Activated CD8-positive, alpha-beta memory T cell treated with anti-CD3 and anti-CD28 coated beads for 1 hour (primary cell): Measurements from ENCODE around the gene MUCL3.
"Not testable (repeated sequence)": the region's sequence is repeated elsewhere in the genome, so short reads cannot be mapped to it uniquely, and the experiment has no call there.

Source experiments
- DNase-seq, 2 donors: peaks; one replicate each; pipeline ENCODE4 v3.0.0-alpha.2; 2020; ENCODE audit warnings: low read depth in 1 of 2; ENCODE audit errors: extremely low read depth in 1 of 2

MUCL3 gene

DNA sequence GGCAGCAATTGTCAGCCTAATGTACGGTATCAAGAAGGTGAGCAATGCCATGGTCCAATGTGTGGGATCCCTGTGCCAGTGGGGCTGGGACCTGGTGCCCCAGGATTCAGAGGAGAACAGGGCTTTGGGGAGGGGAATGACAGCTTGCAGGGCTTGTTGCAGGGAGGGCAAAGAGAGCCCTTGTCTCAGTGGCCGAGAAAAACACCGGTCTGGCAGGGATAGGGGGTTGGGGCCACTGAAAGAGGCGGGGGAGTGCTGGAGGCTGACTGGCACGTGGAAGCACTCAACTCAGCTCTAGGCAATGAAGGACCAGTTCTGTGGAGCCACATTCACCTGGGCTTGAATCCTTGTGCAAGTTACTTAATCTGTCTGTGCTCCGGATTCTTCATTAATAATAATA is 3.5 kb upstream of the MUCL3 start:
- DNase-seq: no peak

DNA sequence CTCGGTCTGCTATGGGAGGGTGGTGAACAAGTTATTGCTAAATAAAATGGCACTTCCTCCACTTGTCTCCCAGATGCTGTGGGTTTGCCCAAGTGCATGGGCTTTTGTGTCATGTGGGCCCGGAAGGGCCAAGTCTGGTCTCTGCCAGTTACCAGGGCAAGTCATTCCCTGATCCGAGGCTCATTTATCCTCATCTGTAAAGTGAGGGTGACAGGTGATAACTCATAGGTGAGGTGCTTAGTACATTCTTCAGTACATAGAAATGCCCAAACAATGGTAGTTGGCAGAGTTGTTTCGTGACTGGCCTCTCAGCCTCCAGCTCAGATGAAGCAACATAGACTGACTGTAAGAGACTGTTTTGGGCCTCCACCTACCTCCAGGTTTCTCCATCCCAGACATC is 2.0 kb upstream of the MUCL3 start:
- DNase-seq: no peak

DNA sequence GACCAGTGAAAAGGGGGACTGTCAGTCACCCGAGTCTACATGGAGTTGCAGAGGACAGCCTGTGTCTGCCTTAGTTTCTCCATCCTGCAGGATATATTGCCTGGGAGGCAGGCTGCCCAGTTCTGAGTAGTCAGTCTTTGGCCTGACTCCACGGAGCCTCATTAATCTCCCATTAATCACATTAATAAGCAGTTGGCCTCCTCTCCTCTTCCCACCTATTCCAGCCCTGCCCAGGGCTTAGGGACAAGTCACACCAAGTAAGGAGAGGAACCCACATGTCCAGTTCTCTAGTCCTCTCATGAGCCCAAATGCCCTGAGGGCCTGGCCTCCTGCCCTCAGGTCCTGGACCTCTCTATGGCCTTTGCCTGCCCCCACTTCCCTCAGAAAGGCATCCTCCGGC is 1.3 kb upstream of the MUCL3 start:
- DNase-seq: no peak

DNA sequence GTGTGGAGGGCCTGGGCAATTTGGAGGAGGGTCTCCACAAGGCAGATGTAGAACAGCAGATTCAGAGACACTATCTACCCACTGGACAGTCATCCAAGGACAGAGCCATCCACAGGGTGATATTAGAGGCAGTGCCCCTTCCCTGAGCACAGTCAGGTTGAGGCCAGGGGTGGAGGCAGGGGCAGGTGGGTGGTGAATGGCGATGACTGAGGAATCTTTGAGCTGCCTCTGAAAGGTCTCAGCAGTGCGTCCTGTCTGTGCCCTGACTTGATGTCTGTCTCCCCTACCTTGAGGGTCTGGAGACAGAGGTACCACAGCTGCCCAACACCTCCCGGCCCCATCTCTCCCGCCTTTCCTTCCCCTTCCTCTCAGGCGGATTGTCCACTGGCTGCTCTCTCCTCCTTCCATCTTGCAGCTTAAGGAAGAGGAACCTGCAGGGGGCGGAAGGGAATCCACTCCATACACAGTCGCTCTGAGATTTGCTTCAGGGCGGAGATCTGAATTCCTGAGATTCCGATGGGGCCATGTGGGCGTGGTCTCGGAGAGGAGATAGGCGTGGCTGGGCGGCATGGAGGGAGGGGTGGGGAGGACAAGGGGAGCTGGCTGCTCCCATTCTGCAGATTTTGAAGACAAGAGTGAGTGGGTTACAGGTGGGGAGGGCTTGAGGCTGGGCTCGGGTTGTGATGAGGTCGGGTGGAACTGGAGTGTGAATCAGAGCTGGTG is 1.7 kb downstream of the MUCL3 start:
- DNase-seq: no peak

DNA sequence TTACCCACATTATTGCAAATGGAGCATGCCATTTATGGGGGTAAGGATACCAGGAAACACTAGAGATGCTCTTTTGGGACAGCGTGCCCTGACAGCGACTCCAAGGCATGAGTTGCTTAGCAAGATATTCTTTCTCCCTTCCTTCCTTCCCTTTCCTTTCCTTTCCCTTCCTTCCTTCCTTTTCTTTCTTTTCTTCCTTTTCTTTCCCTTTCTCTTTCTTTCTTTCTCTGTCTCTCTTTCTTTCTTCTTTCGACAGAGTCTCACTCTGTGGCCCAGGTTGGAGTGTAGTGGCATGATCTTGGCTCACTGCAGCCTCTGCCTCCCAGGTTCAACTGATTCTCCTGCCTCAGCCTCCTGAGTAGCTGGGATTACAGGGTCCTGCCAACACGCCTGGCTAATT is 3.3 kb downstream of the MUCL3 start:
- no peak for DNase-seq

DNA sequence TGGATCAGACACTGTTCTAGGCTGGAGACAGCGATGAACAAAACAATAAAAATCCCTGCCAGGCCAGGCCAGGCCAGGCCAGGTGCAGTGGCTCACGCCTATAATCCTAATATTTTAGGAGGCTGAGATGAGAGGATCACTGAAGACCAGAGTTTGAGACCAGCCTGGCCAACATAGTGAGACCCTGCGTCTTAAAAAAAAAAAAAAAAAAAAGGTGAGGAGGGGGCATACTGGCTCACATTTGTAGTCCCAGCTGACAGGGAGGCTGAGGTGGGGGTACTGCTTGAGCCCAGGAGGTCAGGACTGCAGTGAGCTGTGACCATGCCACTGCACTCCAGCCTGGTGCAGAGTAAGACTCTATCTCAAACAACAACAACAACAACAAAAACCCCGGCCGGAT is 4.5 kb downstream of the MUCL3 start:
- no peak for DNase-seq

DNA sequence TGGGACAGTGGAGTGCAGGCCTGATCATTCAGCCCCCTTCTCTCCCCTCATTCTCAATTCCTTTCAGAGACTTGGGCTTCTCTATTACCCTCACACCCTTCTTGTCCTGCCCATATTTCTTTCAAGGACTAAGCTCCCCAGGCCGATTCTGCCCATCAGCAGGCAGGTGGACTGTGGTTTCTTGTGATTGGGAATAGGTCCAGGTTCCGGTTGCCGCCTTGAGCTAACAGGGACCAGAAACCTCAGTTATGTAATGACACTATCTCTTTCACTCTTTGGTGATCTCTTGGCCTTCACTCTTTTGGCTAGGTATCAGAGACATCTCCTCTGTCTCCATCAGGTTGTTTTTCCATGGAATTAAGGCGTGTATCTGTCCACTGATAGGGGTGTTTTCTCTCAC is 6.5 kb downstream of the MUCL3 start:
- no peak for DNase-seq

DNA sequence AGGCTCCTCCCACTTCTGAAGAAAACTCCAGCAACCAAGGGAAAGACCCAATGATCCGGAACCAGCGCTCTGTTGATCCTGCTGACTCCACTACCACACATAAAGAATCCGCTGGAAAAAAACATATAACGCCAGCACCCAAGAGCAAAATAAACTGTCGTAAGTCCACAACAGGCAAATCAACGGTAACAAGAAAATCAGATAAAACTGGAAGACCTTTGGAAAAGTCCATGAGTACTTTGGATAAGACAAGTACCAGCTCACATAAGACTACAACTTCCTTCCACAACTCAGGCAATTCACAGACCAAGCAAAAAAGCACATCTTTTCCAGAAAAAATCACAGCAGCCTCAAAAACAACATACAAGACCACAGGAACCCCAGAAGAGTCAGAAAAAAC is 8.0 kb downstream of the MUCL3 start:
- DNase-seq: no peak

DNA sequence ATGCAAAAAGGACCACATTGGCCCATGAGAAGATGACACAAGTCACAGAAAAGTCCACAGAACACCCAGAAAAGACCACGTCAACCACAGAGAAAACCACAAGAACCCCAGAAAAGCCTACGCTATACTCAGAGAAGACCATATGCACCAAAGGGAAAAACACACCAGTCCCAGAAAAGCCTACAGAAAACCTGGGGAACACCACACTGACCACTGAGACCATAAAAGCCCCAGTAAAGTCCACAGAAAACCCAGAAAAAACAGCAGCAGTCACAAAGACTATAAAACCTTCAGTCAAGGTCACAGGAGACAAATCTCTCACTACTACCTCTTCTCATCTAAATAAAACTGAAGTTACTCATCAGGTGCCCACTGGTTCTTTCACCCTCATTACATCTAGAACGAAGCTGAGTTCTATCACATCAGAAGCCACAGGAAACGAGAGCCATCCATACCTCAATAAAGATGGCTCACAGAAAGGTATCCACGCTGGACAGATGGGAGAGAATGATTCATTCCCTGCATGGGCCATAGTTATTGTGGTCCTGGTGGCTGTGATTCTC is 11.2 kb downstream of the MUCL3 start:
- DNase-seq: no peak

DNA sequence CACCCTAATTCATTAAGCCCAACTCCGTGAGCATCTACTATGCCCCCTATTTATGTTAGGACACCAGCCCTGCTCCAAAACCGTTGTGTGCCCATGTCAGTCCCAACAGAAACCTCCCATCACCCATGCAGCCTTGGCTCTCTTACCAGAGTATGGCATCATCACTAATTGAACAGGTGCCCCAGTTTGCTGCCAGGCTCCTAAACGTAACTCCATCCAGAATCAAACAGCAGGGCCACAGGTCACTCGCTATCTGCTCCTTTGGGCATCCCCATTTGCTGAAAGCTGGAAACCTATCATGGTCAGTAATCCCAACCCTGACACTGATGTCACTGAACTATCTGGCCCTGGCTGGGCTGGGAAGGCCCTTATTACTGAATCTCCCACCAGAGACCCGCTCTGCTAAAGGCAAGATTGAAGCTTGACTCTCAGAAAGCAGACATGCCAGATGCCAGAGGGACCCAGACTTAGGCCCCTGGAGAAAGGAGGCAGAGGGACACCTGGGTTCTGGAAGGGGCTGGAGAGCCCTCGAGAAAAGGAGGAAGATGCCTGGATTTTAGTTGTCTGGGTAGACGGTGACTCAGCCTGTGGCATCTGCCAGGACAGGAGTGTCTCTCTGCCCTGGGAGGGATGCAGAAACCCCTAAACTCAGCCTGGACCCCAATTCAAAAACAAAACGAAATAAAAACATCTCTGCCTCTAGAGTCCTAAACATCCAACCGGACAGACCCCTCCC is 14.0 kb downstream of the MUCL3 start:
- no peak for DNase-seq

DNA sequence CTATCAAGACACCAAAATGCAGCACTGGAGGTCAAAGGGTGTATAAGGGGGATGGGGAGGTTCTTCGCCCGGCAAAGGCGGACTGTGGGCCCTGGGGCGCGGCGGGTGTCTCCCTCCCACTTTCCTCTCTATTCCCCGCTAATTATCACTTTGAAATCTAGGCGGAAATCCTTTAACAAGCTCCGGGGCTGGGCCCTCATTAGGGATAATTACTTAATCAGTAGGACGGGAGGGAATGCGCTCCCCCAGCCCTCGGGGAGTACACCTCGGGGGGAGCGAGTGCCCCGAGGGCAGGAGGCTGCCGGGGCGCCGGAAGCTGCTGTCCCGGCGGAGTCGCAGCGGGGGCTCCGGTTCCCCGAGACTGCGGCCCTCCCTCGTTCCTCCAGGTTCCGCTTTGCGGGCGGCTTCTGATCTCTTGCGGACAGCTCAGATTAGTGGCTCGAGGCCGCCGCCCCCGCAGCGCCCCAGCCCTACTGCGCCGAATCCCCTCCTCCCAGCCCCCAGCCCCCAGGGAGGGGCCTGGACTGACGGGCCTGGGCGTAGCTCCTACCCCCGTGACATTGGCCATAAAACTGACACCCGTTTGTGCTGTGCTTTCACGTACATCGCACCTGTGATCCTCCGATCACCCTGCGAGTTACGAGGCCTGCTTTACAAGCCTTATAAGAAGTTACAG is 14.7 kb downstream of the MUCL3 start:
- DNase-seq: peak; percentile 25 to 58

DNA sequence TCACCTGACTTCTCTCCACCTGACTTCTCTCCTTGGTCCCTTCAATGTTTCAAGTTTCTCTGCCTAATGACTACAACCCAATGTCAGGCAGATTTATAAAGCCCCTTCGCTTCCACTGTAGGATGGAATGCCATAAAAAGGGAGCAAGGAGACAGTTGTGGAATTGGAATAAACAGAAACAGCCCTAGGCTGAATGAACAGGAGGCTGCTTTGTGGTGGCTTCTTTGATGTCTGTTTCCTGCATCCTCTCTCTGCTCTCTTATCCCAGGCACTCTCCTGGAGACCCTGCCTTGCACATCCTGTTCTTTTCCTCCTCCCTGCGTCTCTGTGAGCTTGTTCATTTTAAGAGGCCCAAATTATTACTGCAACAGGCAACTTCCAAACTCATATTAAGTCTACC is 16.9 kb downstream of the MUCL3 start:
- DNase-seq: no peak

DNA sequence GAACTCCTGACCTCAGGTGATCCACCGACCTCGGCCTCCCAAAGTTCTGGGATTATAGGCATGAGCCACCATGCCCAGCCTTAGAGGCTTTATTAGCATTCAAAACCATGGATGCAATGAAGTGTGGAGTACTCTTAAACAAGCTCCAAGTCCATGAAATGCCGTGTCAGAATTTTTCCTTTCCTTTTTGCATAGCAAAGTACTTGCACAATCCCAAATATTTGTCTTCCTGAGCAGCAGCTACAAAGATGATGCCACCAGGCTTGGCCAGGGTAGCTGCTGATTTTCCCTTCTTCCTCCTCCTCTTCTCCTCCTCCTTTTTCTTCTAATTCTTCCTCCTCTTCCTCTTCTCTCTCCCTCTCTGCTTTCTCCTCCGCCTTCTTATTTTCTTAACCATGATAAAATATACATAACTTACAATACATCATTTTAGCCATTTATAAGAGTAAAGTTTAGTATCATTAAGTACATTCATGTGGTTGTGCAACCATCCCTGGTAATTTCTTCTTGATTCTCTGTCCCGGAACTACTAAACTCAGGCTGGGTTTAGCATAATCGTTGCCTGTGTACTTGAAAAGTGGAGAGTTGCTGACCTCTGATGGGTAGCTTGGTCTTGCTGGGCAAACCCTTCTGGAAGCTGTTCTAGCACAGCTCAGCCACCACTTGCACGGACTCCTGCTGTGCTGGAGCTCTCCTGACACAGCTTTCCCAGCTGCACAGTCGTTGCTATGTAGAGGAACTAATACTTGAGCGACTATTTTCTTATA is 20.3 kb downstream of the MUCL3 start:
- no peak for DNase-seq

DNA sequence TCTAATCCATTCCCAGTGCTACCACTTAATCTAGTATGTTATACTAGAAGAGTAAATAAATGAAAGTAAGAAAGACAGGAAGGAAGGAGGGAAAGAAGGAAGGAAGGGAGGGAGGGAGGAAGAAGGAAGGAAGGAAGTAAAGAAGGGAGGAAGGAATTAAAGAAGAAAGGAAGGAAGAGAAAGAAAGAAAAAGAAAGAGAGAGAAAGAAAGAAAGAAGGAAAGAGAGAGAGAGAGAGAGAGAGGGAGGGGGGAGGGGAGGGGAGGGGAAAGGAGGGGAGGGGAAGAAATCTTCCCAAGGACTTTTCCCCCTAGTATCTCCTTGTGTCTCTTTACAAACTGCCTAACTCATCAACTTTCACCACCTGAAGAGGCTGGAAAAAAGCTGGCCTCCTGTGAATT is 21.9 kb downstream of the MUCL3 start:
- no peak for DNase-seq

DNA sequence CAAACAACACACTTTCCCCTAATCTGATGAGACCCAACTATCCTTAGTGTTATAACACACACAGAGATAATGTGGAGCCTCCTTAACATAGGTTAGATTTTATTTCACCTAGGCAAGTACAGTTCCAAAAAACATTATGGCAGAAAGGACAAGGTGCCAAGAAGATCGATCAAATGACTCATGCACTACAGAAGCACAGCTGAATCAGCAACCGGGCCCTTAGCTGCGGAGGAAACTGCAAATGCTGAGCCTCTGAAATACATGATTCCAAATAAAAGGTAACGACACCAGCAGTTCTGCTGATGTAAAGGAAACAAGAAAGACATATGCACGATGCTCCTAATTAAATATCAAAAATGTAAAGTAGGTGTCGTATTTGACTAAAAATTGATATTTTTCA is 22.9 kb downstream of the MUCL3 start:
- DNase-seq: no peak

DNA sequence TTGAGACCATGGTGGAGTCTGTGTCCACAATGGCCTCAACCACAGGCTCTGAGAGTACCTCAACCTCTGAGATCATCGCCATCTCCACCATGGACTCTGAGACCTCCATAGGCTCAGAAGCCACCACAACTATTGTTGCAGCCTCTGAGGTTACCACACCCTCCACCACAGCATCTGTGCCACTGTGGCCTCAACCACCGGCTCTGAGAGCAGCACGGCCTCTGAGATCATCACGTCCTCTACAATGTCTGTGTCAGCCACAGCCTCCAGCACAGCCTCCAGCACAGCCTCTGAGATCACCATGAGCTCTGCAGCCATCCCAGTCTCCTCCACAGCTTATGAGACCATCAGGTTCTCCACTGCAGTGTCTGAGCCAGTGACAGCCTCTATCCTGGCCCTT is 23.3 kb downstream of the MUCL3 start:
- DNase-seq: no peak

DNA sequence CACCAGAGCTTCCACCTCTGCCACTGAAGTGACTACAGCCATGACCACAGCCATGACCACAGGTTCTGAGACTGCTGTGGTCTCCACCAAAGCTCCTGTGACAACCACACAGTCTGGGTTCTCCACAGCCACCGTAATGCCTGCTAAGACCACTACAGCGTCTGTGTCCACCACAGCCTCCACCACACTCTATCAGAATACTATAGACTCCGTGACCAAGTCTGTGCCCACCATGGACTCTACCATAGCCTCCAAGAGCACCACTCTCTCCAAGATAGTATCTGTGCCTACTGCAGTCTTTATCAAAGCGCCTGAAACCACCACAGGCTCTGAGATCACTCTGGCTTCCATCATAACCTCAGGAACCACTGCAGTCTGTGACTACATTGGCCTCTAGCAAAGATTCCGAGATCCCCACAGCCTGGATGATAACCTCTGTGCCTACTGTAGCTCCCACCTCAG is 24.4 kb downstream of the MUCL3 start:
- no peak for DNase-seq

DNA sequence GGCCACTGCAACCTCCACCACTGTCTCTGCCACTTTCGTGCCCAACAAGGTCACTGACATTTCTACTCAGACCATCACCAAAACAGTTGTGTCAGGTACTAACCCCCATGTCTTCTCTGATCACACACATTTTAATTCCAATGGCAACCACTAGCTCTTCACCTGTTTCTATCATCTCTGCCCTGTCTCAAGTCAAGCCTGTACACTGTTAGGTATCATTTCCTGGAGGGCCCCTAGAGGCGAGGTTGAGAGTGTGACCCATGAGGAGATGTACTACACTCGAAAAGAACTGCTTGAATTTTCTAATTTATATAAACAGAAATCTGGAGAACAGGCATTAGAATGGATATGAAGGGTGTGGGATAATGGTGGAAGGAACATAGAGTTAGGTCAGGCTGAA is 25.4 kb downstream of the MUCL3 start:
- no peak for DNase-seq

DNA sequence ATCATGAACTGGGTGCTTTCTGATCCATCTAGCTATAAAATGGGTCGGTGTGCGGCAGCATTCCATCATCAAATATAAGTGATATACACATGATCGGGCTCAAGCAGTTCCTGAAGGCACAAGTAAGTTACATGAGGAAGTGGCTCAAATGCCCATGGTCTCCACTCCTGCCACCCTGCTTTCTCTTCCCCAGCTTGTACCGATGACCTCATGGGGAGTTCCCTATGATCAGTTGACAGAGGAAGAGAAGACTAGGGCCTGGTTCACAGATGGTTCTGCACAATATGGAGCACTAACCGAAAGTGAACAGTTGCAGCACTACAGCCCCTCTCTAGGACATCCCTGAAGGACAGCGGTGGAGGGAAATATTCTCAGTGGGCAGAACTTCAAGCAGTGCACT is 28.4 kb downstream of the MUCL3 start:
- not testable (repeated sequence) for DNase-seq

DNA sequence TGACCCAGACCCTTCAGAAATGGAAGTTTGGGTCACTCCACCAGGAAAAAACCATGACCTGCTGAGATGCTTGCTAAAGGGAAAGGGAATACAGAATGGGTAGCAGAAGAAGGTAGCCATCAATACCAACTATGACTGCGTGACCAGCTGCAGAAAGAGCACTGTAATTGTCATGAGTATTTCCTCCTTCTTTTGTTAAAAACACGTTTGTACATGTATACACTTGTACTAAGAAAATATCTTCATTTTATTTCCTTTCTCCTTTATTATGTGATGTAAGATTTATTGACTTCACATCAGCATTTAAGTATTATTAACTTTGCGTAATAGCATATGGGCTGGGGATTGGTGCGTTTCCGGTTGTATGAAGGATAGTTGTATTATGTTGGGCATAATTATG is 30.2 kb downstream of the MUCL3 start:
- no peak for DNase-seq

DNA sequence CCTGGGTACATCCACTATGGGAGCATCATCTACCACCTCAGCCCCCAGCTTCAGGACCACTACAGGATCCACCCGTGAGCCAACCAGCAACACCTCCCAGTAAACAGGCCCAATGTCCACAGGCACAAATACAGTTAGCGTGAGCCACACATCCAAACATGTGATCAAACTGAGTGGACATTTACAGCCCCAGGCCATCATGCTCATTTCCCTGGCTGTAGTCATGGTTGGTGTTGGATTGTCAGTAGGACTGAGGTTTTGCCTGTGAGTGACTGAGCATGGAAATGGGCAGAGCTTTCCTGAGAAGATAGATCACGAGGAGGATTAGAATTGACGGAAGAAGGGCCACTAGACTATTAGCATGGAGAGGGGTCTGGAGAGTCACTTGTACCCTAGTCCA is 32.0 kb downstream of the MUCL3 start:
- no peak for DNase-seq
